OCI-LY1 (cell line): ENCODE data around the gene STAP1.

ENCODE experiments used
- CTCF ChIP-seq: fragments of 200-600 bp; sonication (generic), shearing (Covaris generic); IDR thresholded peaks from 2 replicates; pipeline ENCODE4 v1.5.1; 2017; ENCODE audit warnings: mild to moderate bottlenecking, antibody characterized with exemption, low read length, moderate library complexity, mixed read lengths
- EZH2 ChIP-seq: fragments of 200-600 bp; sonication (generic), shearing (Covaris generic); IDR thresholded peaks from 2 replicates; pipeline ENCODE4 v1.8.0; 2017; ENCODE audit warnings: borderline replicate concordance, mixed run types, mild to moderate bottlenecking, antibody characterized with exemption, low read length, moderate library complexity, mixed read lengths

- TF ChIP-seq CTCF (no peak), EZH2 (no peak)
These were observed 18.7 kb upstream of the STAP1 start for GRCh38 chr4:67539830-67540229.
